IgD-negative memory B cell (primary cell): ENCODE results near the gene SYCP3. TPM values are rescaled to one million over a fixed set of nuclear protein-coding genes. Genes with fewer than 3 reads are reported as not detected.
A peak's percentile ranks its signal among the peaks of the same experiment; 100 is the strongest.
"Not testable (repeated sequence)": the region's sequence is repeated elsewhere in the genome, so short reads cannot be mapped to it uniquely, and the experiment has no call there.

Source experiments
- H3K27ac Mint-ChIP-seq, 3 donors: one replicate each; pipeline ENCODE4 v1.8.0; 2020 to 2022; ENCODE audit warnings: mild to moderate bottlenecking in 3 of 3, mixed read lengths in 3 of 3, moderate library complexity in 1 of 3
- H3K27me3 Mint-ChIP-seq: one replicate; pipeline ENCODE4 v1.8.0; 2021; ENCODE audit warnings: mixed read lengths
- H3K36me3 Mint-ChIP-seq: one replicate; pipeline ENCODE4 v1.8.0; 2020; ENCODE audit warnings: mild to moderate bottlenecking, mixed read lengths
- H3K4me1 Mint-ChIP-seq, 3 donors: one replicate each; pipeline ENCODE4 v1.8.0; 2020 to 2022; ENCODE audit warnings: mixed read lengths in 3 of 3, mild to moderate bottlenecking in 1 of 3
- H3K4me3 Mint-ChIP-seq, 4 donors: one replicate each; pipeline ENCODE4 v1.8.0; 2020 to 2022; ENCODE audit warnings: mild to moderate bottlenecking in 4 of 4, mixed read lengths in 4 of 4, moderate library complexity in 3 of 4
- H3K9me3 Mint-ChIP-seq, 3 donors: one replicate each; pipeline ENCODE4 v1.8.0; 2020 to 2021; ENCODE audit warnings: mixed read lengths in 3 of 3, mild to moderate bottlenecking in 1 of 3
- polyA plus RNA-seq: library from polyadenylated mRNA; unstranded; fragments of 300-500 nt; fragmentation: Illumina TruSeq; gene quantifications from one replicate; pipeline ENCODE4 v1.2.3, GENCODE V29; 2021

The SYCP3 gene
- polyA plus RNA-seq, 1 donor from 2014 or later, result 0.33 TPM

- Mint-ChIP-seq H3K27ac (peak overlapping the region; percentile 88 to 99 (median 99)), H3K4me1 (peaks cover 40 to 46% (median 46%) of the 10 kb centered on the region in 3 donors), H3K27me3 (peaks cover 1% of the 10 kb centered on the region), H3K36me3 (peaks cover 15% of the 10 kb centered on the region), H3K4me3 (peak overlapping the region; percentile 41 to 79 (median 58)), H3K9me3 (no peaks in the 10 kb centered on the region)
Observed at GRCh38 chr12:101743724-101744472, 4.6 kb upstream of the SYCP3 start.

- Mint-ChIP-seq H3K27ac (peak overlapping the region; percentile 88 to 99 (median 99)), H3K4me3 (peak overlapping the region in 3 of 4 donors; percentile 42 to 79 (median 73)), H3K4me1 (peaks cover 40 to 46% (median 46%) of the 10 kb centered on the region in 3 donors), H3K27me3 (peaks cover 1% of the 10 kb centered on the region), H3K9me3 (no peaks in the 10 kb centered on the region), H3K36me3 (peaks cover 8% of the 10 kb centered on the region)
Observed at GRCh38 chr12:101743242-101743641, 4.0 kb upstream of the SYCP3 start.

GRCh38 chr12:101740980-101741379 is 1.7 kb upstream of the SYCP3 start:
- H3K4me3 Mint-ChIP-seq, result peak overlapping the region in 2 of 4 donors; percentile 11 to 42
- no peaks in the 10 kb centered on the region for H3K9me3 Mint-ChIP-seq
- peak overlapping the region; percentile 78 to 99 (median 88) for H3K27ac Mint-ChIP-seq
- peaks cover 4% of the 10 kb centered on the region for H3K36me3 Mint-ChIP-seq
- peaks cover 30 to 43% (median 33%) of the 10 kb centered on the region in 3 donors for H3K4me1 Mint-ChIP-seq
- H3K27me3 Mint-ChIP-seq, result peaks cover 1% of the 10 kb centered on the region

GRCh38 chr12:101740566-101740965 is 1.3 kb upstream of the SYCP3 start:
- Mint-ChIP-seq H3K4me1 (peaks cover 30 to 42% (median 33%) of the 10 kb centered on the region in 3 donors), H3K36me3 (peaks cover 4% of the 10 kb centered on the region), H3K27ac (peak overlapping the region in 1 of 3 donors; percentile 78), H3K4me3 (no peak overlapping the region), H3K27me3 (peaks cover 1% of the 10 kb centered on the region), H3K9me3 (no peaks in the 10 kb centered on the region)

- Mint-ChIP-seq H3K27me3 (no peaks in the 10 kb centered on the region), H3K4me1 (peaks cover 10 to 16% (median 16%) of the 10 kb centered on the region in 3 donors), H3K4me3 (no peak overlapping the region), H3K36me3 (peaks cover 3% of the 10 kb centered on the region), H3K27ac (peak overlapping the region; percentile 16 to 84 (median 82)), H3K9me3 (no peaks in the 10 kb centered on the region)
Observed at GRCh38 chr12:101737476-101737875, 1.8 kb downstream of the SYCP3 start.

- not testable (repeated sequence) for H3K4me3 Mint-ChIP-seq, H3K27me3 Mint-ChIP-seq, H3K27ac Mint-ChIP-seq, H3K9me3 Mint-ChIP-seq
- Mint-ChIP-seq H3K36me3 (peaks cover 15% of the 10 kb centered on the region), H3K4me1 (peaks cover 6 to 15% (median 11%) of the 10 kb centered on the region in 3 donors)
Observed at GRCh38 chr12:101734482-101734881, 4.8 kb downstream of the SYCP3 start.

- Mint-ChIP-seq H3K4me1 (peaks cover 6 to 15% (median 11%) of the 10 kb centered on the region in 3 donors), H3K9me3 (peaks cover 0 to 3% (median 0%) of the 10 kb centered on the region in 3 donors), H3K27ac (peak overlapping the region in 2 of 3 donors; percentile 37 to 49), H3K4me3 (peak overlapping the region in 1 of 4 donors; percentile 45), H3K36me3 (peaks cover 15% of the 10 kb centered on the region), H3K27me3 (no peaks in the 10 kb centered on the region)
Observed at GRCh38 chr12:101733166-101733565, 6.1 kb downstream of the SYCP3 start.

- Mint-ChIP-seq H3K9me3 (peaks cover 0 to 3% (median 0%) of the 10 kb centered on the region in 3 donors), H3K27me3 (no peaks in the 10 kb centered on the region), H3K4me3 (peak overlapping the region in 2 of 4 donors; percentile 51 to 56), H3K27ac (peak overlapping the region; percentile 4 to 84 (median 80)), H3K4me1 (peaks cover 6 to 15% (median 9%) of the 10 kb centered on the region in 3 donors), H3K36me3 (peaks cover 15% of the 10 kb centered on the region)
Observed at GRCh38 chr12:101732318-101732717, 6.9 kb downstream of the SYCP3 start.

- H3K4me1 Mint-ChIP-seq, result peaks cover 6 to 21% (median 9%) of the 10 kb centered on the region in 3 donors
- no peaks in the 10 kb centered on the region for H3K27me3 Mint-ChIP-seq
- peaks cover 0 to 3% (median 0%) of the 10 kb centered on the region in 3 donors for H3K9me3 Mint-ChIP-seq
- H3K27ac Mint-ChIP-seq, result peak overlapping the region in 2 of 3 donors; percentile 9 to 11
- peak overlapping the region in 1 of 4 donors; percentile 7 for H3K4me3 Mint-ChIP-seq
- peaks cover 16% of the 10 kb centered on the region for H3K36me3 Mint-ChIP-seq
Observed at GRCh38 chr12:101729842-101730241, 9.4 kb downstream of the SYCP3 start.

GRCh38 chr12:101727098-101727497 is 12.2 kb downstream of the SYCP3 start:
- Mint-ChIP-seq H3K4me3 (no peak overlapping the region), H3K4me1 (peaks cover 1 to 17% (median 4%) of the 10 kb centered on the region in 3 donors), H3K27ac (no peak overlapping the region), H3K36me3 (peaks cover 13% of the 10 kb centered on the region), H3K27me3 (no peaks in the 10 kb centered on the region), H3K9me3 (peaks cover 0 to under 1% (median 0%) of the 10 kb centered on the region in 3 donors)

- Mint-ChIP-seq H3K4me3 (no peak overlapping the region), H3K27me3 (no peaks in the 10 kb centered on the region), H3K36me3 (peaks cover 4% of the 10 kb centered on the region), H3K4me1 (peaks cover 5 to 9% (median 8%) of the 10 kb centered on the region in 3 donors), H3K9me3 (no peaks in the 10 kb centered on the region), H3K27ac (peak overlapping the region in 1 of 3 donors; percentile 69)
Observed at GRCh38 chr12:101722392-101722791, 16.9 kb downstream of the SYCP3 start.

- Mint-ChIP-seq H3K27ac (no peak overlapping the region), H3K27me3 (no peaks in the 10 kb centered on the region), H3K4me1 (peaks cover 7 to 11% (median 9%) of the 10 kb centered on the region in 3 donors)
Observed at GRCh38 chr12:101720118-101720517, 19.1 kb downstream of the SYCP3 start.

GRCh38 chr12:101719566-101719965 is 19.7 kb downstream of the SYCP3 start:
- no peaks in the 10 kb centered on the region for H3K27me3 Mint-ChIP-seq
- no peak overlapping the region for H3K4me3 Mint-ChIP-seq
- no peaks in the 10 kb centered on the region for H3K9me3 Mint-ChIP-seq
- H3K4me1 Mint-ChIP-seq, result peaks cover 8 to 14% (median 14%) of the 10 kb centered on the region in 3 donors
- H3K27ac Mint-ChIP-seq, result no peak overlapping the region
- peaks cover 6% of the 10 kb centered on the region for H3K36me3 Mint-ChIP-seq

More at GRCh38 chr12:101720118-101720517, 19.1 kb downstream of the SYCP3 start:
- peaks cover 6% of the 10 kb centered on the region for H3K36me3 Mint-ChIP-seq
- H3K4me3 Mint-ChIP-seq, result no peak overlapping the region
- H3K9me3 Mint-ChIP-seq, result no peaks in the 10 kb centered on the region

GRCh38 chr12:101714877-101715444 is 24.3 kb downstream of the SYCP3 start:
- Mint-ChIP-seq H3K4me1 (peaks cover 26 to 39% (median 34%) of the 10 kb centered on the region in 3 donors), H3K4me3 (no peak overlapping the region), H3K36me3 (peaks cover 6% of the 10 kb centered on the region), H3K9me3 (no peaks in the 10 kb centered on the region), H3K27ac (peak overlapping the region in 1 of 3 donors; percentile 49), H3K27me3 (no peaks in the 10 kb centered on the region)

GRCh38 chr12:101713930-101714329 is 25.3 kb downstream of the SYCP3 start:
- no peaks in the 10 kb centered on the region for H3K9me3 Mint-ChIP-seq
- H3K4me3 Mint-ChIP-seq, result no peak overlapping the region
- no peaks in the 10 kb centered on the region for H3K27me3 Mint-ChIP-seq
- H3K36me3 Mint-ChIP-seq, result peaks cover 6% of the 10 kb centered on the region
- H3K27ac Mint-ChIP-seq, result no peak overlapping the region
- H3K4me1 Mint-ChIP-seq, result peaks cover 29 to 40% (median 37%) of the 10 kb centered on the region in 3 donors
